ENCODE data around the gene TNNT1. TPM values are rescaled to one million over a fixed set of nuclear protein-coding genes. Genes with fewer than 3 reads are reported as not detected.

The TNNT1 gene, protein sequence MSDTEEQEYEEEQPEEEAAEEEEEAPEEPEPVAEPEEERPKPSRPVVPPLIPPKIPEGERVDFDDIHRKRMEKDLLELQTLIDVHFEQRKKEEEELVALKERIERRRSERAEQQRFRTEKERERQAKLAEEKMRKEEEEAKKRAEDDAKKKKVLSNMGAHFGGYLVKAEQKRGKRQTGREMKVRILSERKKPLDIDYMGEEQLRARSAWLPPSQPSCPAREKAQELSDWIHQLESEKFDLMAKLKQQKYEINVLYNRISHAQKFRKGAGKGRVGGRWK
- not detected for total RNA-seq

DNA sequence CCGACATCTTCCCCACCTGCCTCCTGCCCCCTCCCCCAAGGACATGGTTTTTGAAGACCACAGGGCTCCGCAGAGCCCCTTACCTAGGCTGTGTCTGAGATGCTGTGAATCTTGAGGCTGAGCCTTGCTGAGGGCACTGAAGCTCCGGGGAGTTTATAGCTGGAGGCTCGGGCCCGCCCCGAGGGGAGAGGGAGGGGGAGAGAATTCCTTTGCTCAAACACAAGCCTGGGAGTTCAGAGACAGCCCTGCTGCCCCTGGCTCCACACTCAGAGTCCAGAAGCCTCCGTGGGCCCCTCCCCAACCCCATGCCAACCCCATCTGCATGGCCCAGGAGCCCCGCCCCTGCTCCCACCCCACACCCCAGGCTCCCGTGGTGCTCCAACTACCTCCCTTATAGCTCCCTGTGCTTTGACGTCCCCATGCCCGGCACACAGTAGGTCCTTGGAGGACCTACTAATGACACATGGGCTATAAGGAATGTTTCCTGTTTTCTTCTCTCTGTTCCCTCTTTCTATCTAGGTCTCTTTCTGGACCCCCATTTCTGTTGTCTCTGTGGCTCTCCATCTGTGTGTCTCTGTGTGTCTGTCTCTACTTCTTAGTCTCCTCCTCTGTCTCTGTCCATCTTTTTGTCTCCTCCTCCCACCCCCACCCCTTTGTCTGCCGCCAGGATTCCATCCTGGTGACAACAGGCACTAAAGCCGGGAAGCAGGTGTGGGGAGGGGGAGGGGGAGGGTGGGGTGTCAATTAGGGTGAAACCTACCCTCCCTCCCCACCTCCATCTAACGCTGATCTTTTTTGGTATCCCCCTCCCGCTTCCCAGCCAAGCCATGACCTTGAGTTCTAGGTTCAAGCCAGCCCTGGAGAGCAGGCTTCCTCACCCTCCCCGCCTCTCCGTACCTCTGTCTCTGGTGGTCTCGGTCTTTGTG lies at the start of gene TNNT1:
Gene TNNT1 (minus strand): TSS at position 129 of the 926 bp plus-strand sequence. CDS start 2,049 bp downstream, outside the sequence.
- H3K9me3 Mint-ChIP-seq = peaks cover 13% of the 10 kb centered on the region
- H3K27me3 Mint-ChIP-seq = peaks cover 31% of the 10 kb centered on the region
- H3K36me3 Mint-ChIP-seq (ENCODE audit: low read depth) = no peaks in the 10 kb centered on the region
- peaks cover 14% of the 10 kb centered on the region for H3K4me1 Mint-ChIP-seq
- H3K27ac Mint-ChIP-seq = no peak within 1 kb of the TSS
- ATAC-seq (replicated peaks) = no peak
- no peak within 1 kb of the TSS for H3K4me3 Mint-ChIP-seq

GRCh38 chr19:55198651-55199050 lies 49.6 kb upstream of the TNNT1 start:
- Mint-ChIP-seq H3K36me3 (ENCODE audit: low read depth) (no peaks in the 10 kb centered on the region), H3K27ac (no peak overlapping the region), H3K27me3 (peaks cover 24% of the 10 kb centered on the region), H3K4me1 (no peaks in the 10 kb centered on the region), H3K4me3 (no peak overlapping the region), H3K9me3 (no peaks in the 10 kb centered on the region)
- ATAC-seq (replicated peaks) = no peak

GRCh38 chr19:55197528-55197927 lies 48.5 kb upstream of the TNNT1 start:
- Mint-ChIP-seq H3K27ac (no peak overlapping the region), H3K9me3 (no peaks in the 10 kb centered on the region), H3K4me1 (no peaks in the 10 kb centered on the region), H3K36me3 (ENCODE audit: low read depth) (no peaks in the 10 kb centered on the region), H3K4me3 (no peak overlapping the region), H3K27me3 (peaks cover 20% of the 10 kb centered on the region)
- no peak for ATAC-seq (replicated peaks)

GRCh38 chr19:55196803-55197202 lies 47.8 kb upstream of the TNNT1 start:
- H3K36me3 Mint-ChIP-seq (ENCODE audit: low read depth) = no peaks in the 10 kb centered on the region
- H3K27ac Mint-ChIP-seq = no peak overlapping the region
- peaks cover 21% of the 10 kb centered on the region for H3K27me3 Mint-ChIP-seq
- H3K4me3 Mint-ChIP-seq = no peak overlapping the region
- no peaks in the 10 kb centered on the region for H3K9me3 Mint-ChIP-seq
- no peaks in the 10 kb centered on the region for H3K4me1 Mint-ChIP-seq
- ATAC-seq (replicated peaks) = no peak

- Mint-ChIP-seq H3K27ac (no peak overlapping the region), H3K36me3 (ENCODE audit: low read depth) (no peaks in the 10 kb centered on the region), H3K4me1 (peaks cover 4% of the 10 kb centered on the region), H3K9me3 (no peaks in the 10 kb centered on the region), H3K4me3 (no peak overlapping the region), H3K27me3 (peaks cover 8% of the 10 kb centered on the region)
- no peak for ATAC-seq (replicated peaks)
Measured at GRCh38 chr19:55193481-55193880, 44.5 kb upstream of the TNNT1 start.

DNA sequence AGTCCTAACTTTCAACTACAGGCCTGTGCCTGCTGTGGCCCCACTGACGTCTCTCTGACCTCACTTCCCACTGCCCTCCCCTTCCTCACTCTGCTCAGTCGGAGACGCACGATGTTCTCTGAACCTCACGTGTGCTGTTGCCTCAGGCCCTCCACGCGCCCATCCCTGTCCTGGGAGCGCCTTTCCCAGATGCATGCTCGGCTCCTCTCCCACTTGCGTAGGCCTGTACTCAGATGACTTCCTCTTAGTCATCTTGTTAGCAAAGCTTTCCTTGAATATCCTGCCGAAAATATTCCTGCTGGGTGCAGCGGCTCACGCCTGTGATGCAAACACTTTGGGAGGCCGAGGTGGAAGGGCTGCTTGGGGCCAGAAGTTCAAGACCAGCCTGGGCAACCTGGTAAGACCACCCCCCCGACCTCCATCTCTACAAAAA lies 40.4 kb upstream of the TNNT1 start:
- no peaks in the 10 kb centered on the region for H3K9me3 Mint-ChIP-seq
- H3K27ac Mint-ChIP-seq = no peak overlapping the region
- no peak overlapping the region for H3K4me3 Mint-ChIP-seq
- no peaks in the 10 kb centered on the region for H3K36me3 Mint-ChIP-seq (ENCODE audit: low read depth)
- peaks cover 4% of the 10 kb centered on the region for H3K4me1 Mint-ChIP-seq
- H3K27me3 Mint-ChIP-seq = peaks cover 11% of the 10 kb centered on the region
- no peak for ATAC-seq (replicated peaks)

DNA sequence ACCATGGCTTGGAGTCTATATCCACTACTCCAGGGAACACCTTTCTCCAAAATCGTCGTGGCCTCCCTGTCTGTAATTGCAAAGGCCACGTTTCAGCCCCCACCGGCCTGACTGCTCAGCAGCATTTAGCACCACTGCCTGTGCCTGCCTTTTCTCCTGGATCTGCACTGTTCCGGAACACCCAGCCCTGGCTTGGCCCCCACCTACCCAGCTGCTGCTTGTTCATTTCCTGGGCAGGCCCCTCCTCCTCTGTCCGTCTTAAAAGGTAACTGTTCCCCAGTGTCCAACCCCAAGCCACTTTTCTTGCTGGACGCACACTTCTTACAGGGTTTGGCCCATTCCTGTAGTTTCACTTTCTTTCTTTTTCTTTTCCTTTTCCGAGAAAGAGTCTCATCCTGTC lies 39.6 kb upstream of the TNNT1 start:
- H3K4me3 Mint-ChIP-seq = no peak overlapping the region
- no peak overlapping the region for H3K27ac Mint-ChIP-seq
- H3K4me1 Mint-ChIP-seq = peaks cover 4% of the 10 kb centered on the region
- H3K36me3 Mint-ChIP-seq (ENCODE audit: low read depth) = no peaks in the 10 kb centered on the region
- no peak for ATAC-seq (replicated peaks)
- no peaks in the 10 kb centered on the region for H3K9me3 Mint-ChIP-seq
- H3K27me3 Mint-ChIP-seq = peaks cover 14% of the 10 kb centered on the region

DNA sequence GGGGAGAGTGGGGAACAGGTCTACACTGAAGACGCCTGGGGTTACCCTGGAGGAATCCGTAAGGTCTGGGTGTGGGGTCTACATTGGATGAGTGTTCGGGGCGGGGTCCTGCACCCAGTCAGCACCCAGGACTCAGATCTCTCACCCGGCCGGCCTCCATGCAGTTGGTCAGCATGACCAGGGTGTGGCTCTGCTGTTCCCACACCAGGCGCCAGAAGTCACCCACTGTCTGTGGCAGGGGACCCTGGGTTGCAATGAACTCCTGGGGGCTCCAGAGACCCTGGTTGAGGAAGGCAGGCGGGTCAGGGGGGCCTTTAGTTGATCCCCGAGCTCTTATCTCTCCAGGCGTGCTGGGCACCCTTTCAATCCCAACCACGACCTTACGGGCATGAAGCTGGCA lies 37.1 kb upstream of the TNNT1 start:
- ATAC-seq (replicated peaks) = no peak
- no peaks in the 10 kb centered on the region for H3K9me3 Mint-ChIP-seq
- H3K27ac Mint-ChIP-seq = no peak overlapping the region
- H3K4me3 Mint-ChIP-seq = no peak overlapping the region
- H3K4me1 Mint-ChIP-seq = peaks cover 4% of the 10 kb centered on the region
- peaks cover 13% of the 10 kb centered on the region for H3K27me3 Mint-ChIP-seq
- no peaks in the 10 kb centered on the region for H3K36me3 Mint-ChIP-seq (ENCODE audit: low read depth)

DNA sequence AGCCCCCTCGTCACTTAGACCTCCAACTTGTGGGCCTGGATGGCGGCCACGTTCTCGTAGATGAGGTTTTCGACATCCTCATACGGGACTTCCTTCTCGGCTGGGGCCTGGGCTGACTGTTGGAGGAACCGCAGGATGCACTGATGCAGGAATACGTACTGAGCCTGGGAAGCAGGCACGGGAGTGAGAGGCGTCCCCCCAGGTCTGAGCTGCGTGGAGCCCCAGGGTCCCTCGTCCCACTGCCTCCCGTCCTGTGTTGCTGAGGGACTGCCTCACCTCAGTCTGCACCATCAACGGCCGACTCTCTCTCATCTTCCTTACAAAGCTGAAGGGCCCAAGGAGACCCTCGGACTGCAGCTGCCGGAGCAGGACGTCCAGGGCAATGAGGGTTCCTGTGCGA lies 32.7 kb upstream of the TNNT1 start:
- no peak overlapping the region for H3K4me3 Mint-ChIP-seq

DNA sequence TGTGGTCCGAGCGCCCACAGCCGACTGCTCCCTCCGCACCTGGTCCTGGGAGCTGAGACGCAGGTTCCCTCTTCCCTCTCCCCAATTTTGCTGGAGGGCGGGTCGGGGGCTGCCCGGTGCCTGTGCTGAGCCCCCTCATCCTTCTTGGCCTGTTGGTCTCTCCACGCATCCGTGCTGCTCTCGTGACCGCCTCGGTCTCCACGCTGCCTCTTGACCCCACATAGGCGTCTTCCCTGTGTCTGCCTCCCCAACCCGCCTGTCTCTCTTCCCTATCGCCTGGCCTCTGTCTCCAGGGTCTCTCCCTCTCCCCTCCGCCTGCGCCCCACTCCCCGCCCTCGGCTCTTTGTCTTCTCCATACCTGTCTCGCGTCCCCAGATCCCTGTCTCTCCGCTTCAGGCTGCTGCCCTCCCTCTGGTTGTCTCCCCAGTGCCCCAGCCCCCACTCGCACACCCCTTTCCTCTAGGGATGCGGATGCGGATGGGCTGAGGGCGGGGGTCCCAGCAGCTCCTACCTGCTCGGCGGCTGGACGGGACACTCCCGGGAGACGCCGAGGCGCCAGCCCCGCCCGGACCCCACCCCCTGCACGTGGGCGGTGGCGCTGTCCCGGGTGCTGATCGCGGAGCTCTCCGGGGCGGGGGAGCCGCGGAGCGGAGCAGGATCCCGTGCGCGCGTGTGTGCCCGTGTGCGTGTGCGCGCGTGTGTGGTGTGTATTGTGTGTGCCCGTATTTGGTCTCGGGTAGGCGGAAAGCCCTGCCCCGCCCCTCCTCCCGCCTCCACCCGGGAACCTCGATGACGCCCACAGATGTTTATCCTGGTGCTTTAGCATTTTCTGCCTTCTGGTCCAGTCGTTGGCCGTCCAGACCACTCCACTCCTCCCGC lies 30.8 kb upstream of the TNNT1 start, which contains the start of gene SYT5:
Gene SYT5 (minus strand): TSS at position 684 of the 879 bp plus-strand sequence. CDS start 1,248 bp downstream, outside the sequence.
- peaks cover 19% of the 10 kb centered on the region for H3K27me3 Mint-ChIP-seq
- no peaks in the 10 kb centered on the region for H3K9me3 Mint-ChIP-seq
- peak; percentile 67 for ATAC-seq (replicated peaks)
- H3K4me1 Mint-ChIP-seq = peaks cover 5% of the 10 kb centered on the region
- H3K36me3 Mint-ChIP-seq (ENCODE audit: low read depth) = no peaks in the 10 kb centered on the region
- peak within 1 kb of the TSS; percentile 64 for H3K4me3 Mint-ChIP-seq
- H3K27ac Mint-ChIP-seq = no peak within 1 kb of the TSS

More for the DNA sequence above, 32.7 kb upstream of the TNNT1 start:
- Mint-ChIP-seq H3K4me1 (peaks cover 5% of the 10 kb centered on the region), H3K9me3 (no peaks in the 10 kb centered on the region), H3K27me3 (peaks cover 26% of the 10 kb centered on the region), H3K36me3 (ENCODE audit: low read depth) (no peaks in the 10 kb centered on the region), H3K27ac (no peak overlapping the region)
- no peak for ATAC-seq (replicated peaks)

GRCh38 chr19:55178781-55179599 lies 30.0 kb upstream of the TNNT1 start:
- Mint-ChIP-seq H3K27me3 (peaks cover 19% of the 10 kb centered on the region), H3K4me3 (peak overlapping the region; percentile 64), H3K27ac (no peak overlapping the region), H3K36me3 (ENCODE audit: low read depth) (no peaks in the 10 kb centered on the region), H3K4me1 (peaks cover 5% of the 10 kb centered on the region), H3K9me3 (no peaks in the 10 kb centered on the region)
- peak; percentile 91 for ATAC-seq (replicated peaks)

DNA sequence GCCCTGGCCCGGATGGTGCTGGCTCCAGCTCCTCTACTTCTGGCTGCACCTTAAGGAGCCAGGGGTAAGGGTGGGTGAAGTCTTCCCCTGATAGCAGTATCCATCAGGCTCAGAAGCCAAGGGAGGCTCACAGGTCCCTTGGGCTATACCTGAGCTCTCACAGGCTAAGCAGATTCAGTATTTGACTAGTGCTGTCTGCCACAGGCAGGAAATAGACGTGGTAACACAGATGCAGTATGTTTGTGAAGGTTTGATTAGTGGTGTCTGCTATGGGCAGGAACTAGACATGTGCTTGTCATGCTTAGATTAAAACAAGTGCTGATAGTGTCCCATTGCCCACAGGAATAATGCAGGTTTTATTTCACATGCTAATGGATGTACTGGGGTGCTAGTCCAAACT lies 27.1 kb upstream of the TNNT1 start:
- no peak overlapping the region for H3K4me3 Mint-ChIP-seq
- peaks cover 5% of the 10 kb centered on the region for H3K4me1 Mint-ChIP-seq
- H3K27me3 Mint-ChIP-seq = peaks cover 32% of the 10 kb centered on the region
- no peaks in the 10 kb centered on the region for H3K36me3 Mint-ChIP-seq (ENCODE audit: low read depth)
- no peak overlapping the region for H3K27ac Mint-ChIP-seq
- ATAC-seq (replicated peaks) = no peak
- H3K9me3 Mint-ChIP-seq = no peaks in the 10 kb centered on the region

GRCh38 chr19:55175117-55175867 lies 26.3 kb upstream of the TNNT1 start:
- H3K27me3 Mint-ChIP-seq = peaks cover 32% of the 10 kb centered on the region
- no peak overlapping the region for H3K4me3 Mint-ChIP-seq
- no peaks in the 10 kb centered on the region for H3K36me3 Mint-ChIP-seq (ENCODE audit: low read depth)
- H3K4me1 Mint-ChIP-seq = peaks cover 5% of the 10 kb centered on the region
- ATAC-seq (replicated peaks) = no peak
- no peak overlapping the region for H3K27ac Mint-ChIP-seq
- H3K9me3 Mint-ChIP-seq = no peaks in the 10 kb centered on the region
